Activated naive CD4-positive, alpha-beta T cell treated with anti-CD3 and anti-CD28 coated beads, Interleukin-2, amount 50 U/mL, for 16 hours (primary cell): Measurements from ENCODE around the gene NDUFA3.
A peak's percentile ranks its signal among the peaks of the same experiment; 100 is the strongest.

ENCODE experiments used
- DNase-seq: peaks from one replicate; pipeline ENCODE4 v3.0.0-alpha.2; 2020

The NDUFA3 gene

DNA sequence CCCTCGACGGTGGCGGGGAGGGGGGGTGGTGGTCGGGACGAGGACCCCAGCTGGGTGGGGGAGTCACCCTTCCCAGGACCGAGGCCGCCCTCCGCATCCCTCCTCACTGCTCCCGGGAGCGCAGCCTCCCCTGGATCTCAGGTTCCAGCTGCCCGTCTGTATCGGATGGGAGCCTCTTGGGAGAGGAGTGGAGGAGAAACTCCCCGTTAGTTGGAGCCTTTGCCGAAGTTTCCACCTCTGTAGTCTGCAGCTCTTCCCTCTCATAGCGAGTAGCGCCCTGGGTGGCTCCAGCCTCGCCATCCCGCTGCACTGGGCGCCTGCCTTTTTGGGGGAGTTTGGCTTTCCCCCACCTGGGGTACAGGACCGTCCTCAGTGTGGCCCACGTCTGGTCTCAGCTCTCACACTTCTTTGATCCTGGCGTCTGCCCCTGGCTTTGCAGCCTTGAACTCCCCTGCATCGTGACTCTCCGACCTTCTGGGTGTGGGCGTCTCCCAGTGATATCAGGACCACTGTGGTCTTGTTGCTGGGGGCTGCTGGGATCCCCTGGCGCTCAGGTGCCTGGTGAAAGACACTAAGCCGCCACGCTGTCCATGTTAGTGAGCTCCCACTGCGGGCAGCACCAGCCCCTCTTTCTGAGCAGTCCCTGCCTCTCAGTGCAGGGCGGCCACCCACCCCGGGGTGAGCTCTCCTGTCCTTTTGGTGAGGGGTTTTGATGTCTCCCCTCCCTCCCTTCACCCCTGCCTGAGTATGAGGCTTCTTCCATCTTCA, 36.0 kb downstream of the NDUFA3 start:
- peak; percentile 29 for DNase-seq

DNA sequence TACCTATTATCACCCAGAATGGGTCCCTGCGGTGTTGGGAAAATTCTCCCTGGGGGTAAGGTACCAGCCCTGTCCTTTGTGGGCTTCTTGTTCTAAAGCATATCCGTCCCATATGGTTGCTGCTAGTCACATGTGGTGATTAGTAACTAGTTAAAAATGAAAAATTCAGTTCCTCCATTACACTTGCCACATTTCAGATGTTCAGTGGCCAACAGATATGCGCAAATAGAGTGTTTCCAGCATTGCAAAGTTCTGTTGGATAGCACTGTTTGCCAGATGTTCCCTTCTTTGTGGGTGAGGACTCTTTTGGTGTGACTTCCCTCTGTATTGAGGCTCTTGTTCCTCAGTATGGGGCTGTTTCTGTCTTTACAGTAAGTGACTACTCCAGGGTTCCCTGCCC, 38.7 kb downstream of the NDUFA3 start:
- no peak for DNase-seq

DNA sequence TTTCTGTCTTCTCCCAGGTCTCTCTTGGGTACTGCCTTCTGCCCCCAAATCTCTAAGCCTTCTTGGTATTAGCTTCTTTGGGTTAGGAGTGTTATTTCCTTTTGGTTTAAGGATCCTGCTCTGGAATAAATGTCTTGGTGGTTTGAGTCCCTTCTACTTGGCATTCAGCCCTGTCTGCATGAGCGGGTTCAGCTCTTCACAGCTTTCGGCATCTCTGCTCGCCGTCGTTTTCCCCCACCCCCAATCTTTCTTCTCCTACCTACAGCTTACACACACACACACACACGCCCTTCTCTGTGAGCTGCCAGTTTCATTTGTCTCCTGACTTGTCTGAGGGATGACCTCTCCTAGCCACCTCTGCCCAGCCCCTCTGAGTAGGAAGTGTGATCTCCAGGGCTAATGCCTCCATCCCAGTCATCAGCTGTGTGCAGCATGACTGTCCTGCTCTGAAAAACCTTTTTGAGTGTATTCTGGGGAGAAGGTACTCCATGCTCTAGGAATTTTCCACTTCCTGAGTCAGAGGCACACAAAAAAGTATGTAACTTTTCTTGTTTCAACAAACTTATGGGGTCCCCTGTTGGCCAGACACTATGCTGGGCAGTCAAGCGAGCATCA, 39.6 kb downstream of the NDUFA3 start:
- no peak for DNase-seq

DNA sequence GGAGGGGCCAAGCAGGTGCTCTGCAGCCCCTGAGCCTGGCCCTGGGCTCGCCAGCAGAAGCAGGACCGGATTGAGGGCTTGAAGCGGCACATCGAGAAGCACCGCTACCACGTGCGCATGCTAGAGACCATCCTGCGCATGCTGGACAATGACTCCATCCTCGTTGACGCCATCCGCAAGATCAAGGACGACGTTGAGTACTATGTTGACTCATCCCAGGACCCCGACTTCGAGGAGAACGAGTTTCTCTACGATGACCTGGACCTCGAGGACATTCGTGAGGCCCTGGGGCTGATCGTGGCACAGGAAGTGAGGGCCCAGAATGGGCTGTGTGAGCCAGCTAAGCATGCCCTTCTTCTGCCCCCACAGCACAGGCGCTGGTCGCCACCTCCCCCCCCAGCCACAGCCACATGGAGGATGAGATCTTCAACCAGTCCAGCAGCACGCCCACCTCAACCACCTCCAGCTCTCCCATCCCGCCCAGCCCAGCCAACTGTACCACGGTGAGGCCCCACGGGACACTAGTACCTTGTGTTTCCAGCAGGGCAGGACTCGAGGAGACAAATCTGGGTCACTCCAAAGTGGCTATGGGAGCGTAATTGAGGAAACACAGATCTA, 43.0 kb downstream of the NDUFA3 start:
- no peak for DNase-seq

DNA sequence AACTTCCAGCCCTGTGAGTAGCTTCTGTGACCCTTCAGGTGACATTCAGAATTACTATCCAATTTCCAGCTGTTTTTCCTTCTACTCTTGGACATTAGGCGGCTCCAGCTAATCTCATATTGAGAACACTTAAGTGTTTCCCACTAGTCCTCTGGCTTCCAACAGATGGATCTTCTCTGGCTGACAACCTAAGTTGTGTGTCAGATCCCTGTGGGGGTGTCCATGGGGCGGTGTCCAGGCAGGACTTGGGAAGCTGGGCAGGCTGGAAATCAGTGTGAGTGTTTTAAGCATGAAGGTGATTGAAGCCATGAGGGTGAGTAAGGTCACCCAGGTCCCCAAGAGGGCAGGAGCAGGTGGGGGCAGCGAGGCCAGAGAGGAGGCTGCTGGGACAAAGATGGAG, 45.0 kb downstream of the NDUFA3 start:
- DNase-seq = no peak

DNA sequence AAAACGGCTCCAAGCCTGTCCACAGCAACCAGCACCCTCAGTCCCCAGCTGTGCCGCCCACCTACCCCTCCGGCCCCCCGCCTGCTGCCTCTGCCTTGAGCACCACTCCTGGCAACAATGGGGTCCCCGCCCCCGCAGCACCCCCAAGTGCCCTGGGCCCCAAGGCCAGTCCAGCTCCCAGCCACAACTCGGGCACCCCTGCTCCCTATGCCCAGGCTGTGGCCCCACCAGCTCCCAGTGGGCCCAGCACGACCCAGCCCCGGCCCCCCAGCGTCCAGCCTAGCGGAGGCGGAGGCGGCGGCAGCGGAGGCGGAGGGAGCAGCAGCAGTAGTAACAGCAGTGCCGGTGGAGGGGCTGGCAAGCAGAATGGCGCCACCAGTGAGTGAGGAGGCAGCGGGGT, 45.5 kb downstream of the NDUFA3 start:
- DNase-seq = no peak

DNA sequence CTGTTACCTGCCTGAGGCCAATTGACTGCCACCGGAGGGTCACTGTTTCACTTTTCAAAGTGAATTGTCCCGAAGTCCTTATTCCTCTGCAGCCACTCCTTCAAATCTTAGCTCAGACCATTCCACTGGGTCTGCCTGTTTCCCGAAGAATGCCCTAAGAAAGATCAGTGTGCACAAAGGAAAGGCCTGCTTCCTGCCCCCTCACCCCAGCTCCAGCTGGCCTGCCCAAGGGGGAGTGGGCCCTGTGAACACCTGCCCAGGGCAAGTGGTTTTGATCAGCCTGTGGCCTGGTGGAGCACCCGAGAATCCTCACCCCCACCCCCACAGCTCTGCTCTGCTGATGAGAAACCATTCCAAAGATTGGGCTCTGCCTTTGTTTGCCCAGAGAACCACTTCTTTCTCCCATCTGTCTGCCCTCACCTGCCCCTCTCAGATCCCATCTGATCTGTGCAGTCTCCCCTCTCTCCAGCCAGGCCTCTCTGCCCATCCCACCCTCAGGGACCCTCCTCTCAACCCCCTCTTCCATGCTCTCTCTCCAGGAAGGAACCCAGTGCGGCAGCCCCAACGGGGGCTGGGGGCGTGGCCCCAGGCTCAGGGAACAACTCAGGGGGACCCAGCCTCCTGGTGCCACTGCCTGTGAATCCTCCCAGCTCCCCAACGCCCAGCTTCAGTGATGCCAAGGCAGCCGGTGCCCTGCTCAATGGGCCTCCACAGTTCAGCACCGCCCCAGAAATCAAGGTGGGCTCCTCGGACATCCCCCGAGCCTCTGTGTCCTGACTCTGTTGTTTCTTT, 46.6 kb downstream of the NDUFA3 start:
- DNase-seq = no peak

DNA sequence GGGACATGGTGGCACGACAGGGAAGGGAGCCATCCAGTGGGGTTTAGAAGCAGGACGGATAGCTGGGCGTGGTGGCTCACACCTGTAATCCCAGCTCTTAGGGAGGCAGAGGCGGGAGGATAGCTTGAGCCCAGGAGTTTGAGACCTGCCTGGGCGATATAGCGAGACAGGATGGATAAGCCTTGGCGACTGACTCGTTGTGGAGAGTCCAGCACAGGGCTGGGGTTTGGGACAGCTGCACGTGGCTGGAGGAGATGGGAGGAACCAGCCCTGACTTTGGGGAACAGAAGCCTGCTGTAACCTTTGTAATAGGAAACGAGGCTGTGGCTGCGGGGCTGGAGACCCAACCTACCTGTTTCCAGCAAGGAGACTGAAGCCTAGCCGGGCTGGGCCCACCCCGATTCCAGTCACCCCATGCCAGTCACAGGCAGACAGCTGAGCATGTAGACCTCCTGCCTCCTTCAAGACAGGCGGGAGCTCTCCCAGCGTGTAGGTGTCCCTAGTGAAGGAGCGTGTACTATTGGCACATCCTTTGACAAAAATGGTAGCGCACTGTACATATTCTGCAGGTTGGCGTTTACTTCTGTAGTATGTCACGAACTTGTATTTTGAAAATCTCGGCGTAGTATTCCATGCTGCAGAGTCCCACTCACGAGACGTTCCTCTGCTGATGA, 48.8 kb downstream of the NDUFA3 start:
- no peak for DNase-seq

DNA sequence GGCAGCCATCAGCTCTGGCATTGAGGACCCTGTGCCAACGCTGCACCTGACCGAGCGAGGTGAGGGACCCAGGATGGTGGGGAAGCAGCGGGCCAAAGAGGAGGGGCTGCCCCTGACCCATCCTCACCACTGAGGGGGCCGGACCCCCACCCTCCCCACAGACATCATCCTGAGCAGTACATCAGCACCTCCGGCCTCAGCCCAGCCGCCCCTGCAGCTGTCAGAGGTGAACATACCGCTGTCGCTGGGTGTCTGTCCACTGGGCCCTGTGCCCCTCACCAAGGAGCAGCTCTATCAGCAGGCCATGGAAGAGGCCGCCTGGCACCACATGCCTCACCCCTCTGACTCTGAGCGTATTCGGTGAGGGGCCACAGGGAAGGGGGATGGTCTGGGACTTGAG, 49.6 kb downstream of the NDUFA3 start:
- DNase-seq = no peak

DNA sequence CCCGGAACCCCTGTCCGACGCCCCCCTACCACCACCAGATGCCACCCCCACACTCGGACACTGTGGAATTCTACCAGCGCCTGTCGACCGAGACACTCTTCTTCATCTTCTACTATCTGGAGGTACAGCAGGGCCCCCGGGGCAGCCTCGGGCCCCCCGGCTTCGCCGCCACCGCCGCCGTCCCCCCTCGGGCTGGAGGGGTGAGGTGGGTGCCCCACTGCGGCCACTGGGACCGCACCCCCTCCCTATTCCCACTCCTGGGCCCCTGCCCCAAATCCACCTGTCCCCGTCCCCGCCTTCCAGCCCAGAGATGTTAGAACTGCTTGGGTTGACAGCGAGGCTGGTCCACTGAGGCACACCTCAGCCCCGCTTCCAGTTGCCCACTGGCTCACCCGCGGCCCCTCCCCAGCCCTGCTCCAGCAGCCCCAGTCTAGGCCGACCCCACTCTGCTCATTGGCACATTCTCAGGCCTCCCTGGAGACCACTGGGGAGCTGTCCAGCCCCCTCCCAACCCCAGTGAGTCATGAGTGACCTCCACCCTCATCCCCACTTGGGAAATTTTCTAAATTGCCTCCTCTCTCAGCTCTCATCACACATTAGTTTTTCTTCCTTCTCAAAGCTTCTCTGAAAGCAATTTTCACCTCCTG, 50.3 kb downstream of the NDUFA3 start:
- DNase-seq = no peak

DNA sequence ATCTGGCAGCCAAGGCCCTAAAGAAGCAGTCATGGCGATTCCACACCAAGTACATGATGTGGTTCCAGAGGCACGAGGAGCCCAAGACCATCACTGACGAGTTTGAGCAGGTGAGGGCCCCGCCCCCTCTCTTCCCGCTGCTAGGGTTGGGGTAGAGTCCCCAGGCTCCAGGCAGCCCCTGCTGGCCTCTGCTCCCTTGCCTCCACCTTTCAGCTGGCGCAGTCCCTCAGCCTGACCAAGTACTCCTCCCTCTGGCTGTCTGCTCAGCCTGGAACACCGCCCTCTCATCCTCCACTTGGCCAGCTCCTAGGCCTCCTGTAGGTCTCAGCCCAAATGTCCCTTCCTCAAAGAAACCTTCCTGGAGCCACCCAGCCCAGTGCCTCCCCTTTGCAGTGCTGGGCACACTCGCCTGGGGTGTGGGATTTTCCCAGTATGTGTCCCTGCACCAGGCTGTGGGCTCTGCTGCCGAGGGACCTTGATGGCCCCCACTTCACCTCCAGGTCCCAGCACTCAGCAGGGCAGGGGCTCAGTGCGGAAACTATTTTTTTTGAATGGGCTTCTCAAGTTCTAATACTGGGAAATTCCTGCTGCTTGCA, 51.2 kb downstream of the NDUFA3 start:
- no peak for DNase-seq

DNA sequence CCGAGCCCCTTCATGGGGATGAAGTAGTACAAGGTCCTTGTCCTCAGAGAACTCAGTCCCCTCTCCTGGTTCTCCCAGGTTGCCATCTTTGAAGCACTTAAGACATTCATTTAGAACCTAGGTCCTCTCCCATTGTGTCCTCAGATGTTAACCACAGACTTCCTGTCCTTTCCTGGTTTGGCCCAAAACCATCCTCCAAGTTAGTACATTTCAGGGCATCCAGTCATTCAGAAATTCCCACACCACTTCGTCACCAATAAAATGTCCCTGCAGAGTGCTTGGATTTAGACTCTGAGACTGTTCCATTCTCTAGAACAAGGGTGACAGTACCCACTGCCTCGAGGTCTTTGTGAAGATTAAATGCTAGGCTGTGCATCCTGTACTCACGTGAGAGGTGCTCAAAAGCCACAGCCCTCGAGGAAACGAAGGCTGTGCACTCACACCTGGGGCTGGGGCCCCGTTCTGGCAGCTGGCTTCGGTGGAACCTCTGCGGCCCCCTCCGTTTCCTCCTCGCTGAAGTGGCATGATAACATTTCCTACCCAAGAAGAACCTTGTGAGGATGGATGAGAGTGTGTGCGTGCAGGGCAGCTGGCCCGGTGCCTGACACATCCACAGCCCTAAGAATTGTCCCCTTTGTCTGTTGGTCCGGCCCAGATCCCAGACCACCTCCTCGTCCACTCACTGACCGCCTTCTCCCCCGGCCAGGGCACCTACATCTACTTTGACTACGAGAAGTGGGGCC, 52.1 kb downstream of the NDUFA3 start:
- peak; percentile 30 for DNase-seq

DNA sequence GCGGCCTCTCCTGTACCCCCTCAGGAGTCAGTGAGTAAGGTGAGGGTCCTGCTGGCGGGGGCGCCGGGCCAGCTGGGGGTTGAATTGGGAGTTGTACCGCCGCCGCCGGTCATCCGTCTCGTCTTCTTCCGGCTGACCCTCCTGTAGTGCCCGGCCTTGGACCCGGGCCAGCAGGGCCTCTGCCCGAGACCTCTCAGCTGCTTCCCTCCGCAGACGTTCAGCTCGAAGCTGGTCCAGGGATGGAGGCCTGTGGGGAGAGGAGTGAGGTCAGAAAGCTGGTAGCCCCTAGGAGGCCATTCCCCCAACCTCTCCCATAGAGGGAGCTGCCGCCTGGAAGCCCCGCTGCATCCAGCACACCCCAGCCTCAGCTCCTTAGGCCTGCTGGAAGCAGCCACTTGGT, 53.0 kb downstream of the NDUFA3 start:
- DNase-seq = no peak

DNA sequence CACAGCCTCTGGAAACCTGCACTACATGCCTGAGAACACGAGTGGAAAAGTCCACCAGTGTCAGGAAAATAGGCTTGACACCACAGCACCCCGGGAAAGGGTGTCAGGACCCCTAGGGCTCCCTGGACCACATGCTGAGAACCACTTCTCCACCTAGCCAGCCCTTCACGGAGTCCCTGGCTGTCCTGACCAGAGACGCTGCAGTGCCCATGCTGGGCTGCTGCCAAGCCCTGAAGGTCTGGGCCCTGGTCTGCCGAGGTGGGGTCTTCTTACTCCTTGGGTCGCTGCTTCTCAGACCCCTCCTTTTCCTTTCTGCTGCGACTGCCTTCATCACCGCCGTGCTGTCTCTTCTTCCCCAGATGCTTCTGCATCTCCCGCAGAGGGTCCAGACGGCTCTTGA, 53.8 kb downstream of the NDUFA3 start:
- no peak for DNase-seq

DNA sequence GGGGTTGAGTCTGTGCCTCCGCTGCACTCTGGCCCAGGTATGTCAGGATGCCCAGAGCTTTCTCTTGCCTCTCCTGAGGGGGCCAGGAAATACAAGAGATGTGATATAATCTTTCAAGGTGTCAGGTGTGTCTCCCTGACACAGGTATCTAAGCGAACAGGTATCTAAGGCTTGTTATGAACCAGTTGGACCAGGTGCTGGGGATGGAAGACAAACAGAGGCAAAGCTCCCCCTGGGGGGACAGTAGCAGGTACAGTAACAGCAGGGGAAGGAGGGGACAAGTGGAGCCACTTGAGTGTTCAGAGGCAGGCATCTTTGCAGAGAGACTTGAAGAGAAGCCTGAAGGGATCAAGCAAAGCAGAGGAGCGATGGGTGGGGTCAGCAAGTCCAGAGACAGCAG, 54.3 kb downstream of the NDUFA3 start:
- no peak for DNase-seq
